ENCODE data around the gene GRIK1. TPM values are rescaled to one million over a fixed set of nuclear protein-coding genes. Genes with fewer than 3 reads are reported as not detected.

The GRIK1 gene
- total RNA-seq, 1 donor from 2014 or later: not detected

- peaks cover 21% of the 10 kb centered on the region for H3K4me1 Mint-ChIP-seq (ENCODE audit: unreplicated experiment)
- DNase-seq (ENCODE audit: low spot score): no peak
- TF ChIP-seq CTCF (IDR thresholded peaks at IDR 0.05; ENCODE audit: unreplicated experiment): no peak
- H3K27me3 Mint-ChIP-seq (ENCODE audit: unreplicated experiment): peaks cover 2% of the 10 kb centered on the region
- H3K9me3 Mint-ChIP-seq (ENCODE audit: unreplicated experiment): no peaks in the 10 kb centered on the region
- no peaks in the 10 kb centered on the region for H3K36me3 Mint-ChIP-seq (ENCODE audit: low read depth, unreplicated experiment)
- H3K27ac Mint-ChIP-seq (ENCODE audit: unreplicated experiment): no peak overlapping the region
- no peak overlapping the region for H3K4me3 Mint-ChIP-seq (ENCODE audit: unreplicated experiment)
Measured at GRCh38 chr21:29793712-29794111, 146.1 kb downstream of the GRIK1 start.

- TF ChIP-seq CTCF (IDR thresholded peaks at IDR 0.05; ENCODE audit: unreplicated experiment): no peak
- no peak overlapping the region for H3K4me3 Mint-ChIP-seq (ENCODE audit: unreplicated experiment)
- DNase-seq (ENCODE audit: low spot score): no peak
- no peaks in the 10 kb centered on the region for H3K9me3 Mint-ChIP-seq (ENCODE audit: unreplicated experiment)
- no peak overlapping the region for H3K27ac Mint-ChIP-seq (ENCODE audit: unreplicated experiment)
- H3K27me3 Mint-ChIP-seq (ENCODE audit: unreplicated experiment): peaks cover 1% of the 10 kb centered on the region
- H3K36me3 Mint-ChIP-seq (ENCODE audit: low read depth, unreplicated experiment): no peaks in the 10 kb centered on the region
- H3K4me1 Mint-ChIP-seq (ENCODE audit: unreplicated experiment): peaks cover 13% of the 10 kb centered on the region
Measured at GRCh38 chr21:29789393-29789792, 150.4 kb downstream of the GRIK1 start.

DNA sequence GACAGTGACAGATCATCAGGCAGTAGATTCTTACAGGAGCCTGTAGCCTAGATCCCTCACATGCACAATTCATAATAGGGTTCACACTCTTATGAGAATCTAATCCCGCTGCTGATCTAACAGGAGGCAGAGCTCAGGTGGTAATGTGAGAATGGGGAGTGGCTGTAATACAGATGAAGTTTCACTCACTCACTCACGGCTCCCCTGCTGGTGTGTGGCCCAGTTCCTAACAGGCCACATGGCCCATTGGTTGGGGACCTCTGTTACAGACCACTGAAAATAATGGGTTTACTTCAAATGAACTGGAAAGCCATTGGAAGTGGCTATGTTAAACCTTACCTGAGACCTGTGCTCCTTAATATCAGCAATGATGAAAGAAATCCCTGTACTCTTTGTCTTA lies 151.0 kb downstream of the GRIK1 start:
- no peak for TF ChIP-seq CTCF (IDR thresholded peaks at IDR 0.05; ENCODE audit: unreplicated experiment)
- H3K4me3 Mint-ChIP-seq (ENCODE audit: unreplicated experiment): no peak overlapping the region
- DNase-seq (ENCODE audit: low spot score): no peak
- peaks cover 13% of the 10 kb centered on the region for H3K4me1 Mint-ChIP-seq (ENCODE audit: unreplicated experiment)
- H3K27me3 Mint-ChIP-seq (ENCODE audit: unreplicated experiment): peaks cover 1% of the 10 kb centered on the region
- H3K9me3 Mint-ChIP-seq (ENCODE audit: unreplicated experiment): no peaks in the 10 kb centered on the region
- H3K27ac Mint-ChIP-seq (ENCODE audit: unreplicated experiment): no peak overlapping the region
- no peaks in the 10 kb centered on the region for H3K36me3 Mint-ChIP-seq (ENCODE audit: low read depth, unreplicated experiment)

DNA sequence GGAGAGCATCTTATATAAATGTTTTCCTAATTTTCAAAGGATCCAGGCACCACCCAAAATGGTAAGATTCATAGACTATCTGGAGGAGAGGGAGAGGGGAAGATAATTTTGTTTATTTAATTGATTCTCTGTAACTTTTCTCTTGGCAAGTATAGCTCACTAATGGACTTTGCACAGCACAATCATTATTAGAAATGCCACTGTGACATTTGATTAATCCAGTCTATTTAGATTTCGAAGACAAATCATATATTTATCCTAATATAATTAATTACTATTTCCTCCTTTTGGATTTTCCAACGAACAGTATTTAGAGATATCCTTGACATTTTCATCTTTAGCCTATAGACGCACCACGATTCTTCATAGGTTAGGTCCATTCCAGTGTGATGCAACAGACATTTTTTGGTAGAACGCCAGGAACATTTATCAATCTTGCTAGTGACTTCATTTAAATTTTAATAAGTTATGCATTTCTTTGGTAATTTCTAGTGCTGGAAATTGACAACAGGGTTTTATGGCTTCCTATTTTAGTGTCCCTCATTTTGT lies 152.4 kb downstream of the GRIK1 start:
- H3K27ac Mint-ChIP-seq (ENCODE audit: unreplicated experiment): no peak overlapping the region
- H3K9me3 Mint-ChIP-seq (ENCODE audit: unreplicated experiment): no peaks in the 10 kb centered on the region
- H3K4me1 Mint-ChIP-seq (ENCODE audit: unreplicated experiment): no peaks in the 10 kb centered on the region
- no peak for DNase-seq (ENCODE audit: low spot score)
- H3K4me3 Mint-ChIP-seq (ENCODE audit: unreplicated experiment): no peak overlapping the region
- TF ChIP-seq CTCF (IDR thresholded peaks at IDR 0.05; ENCODE audit: unreplicated experiment): no peak
- no peaks in the 10 kb centered on the region for H3K36me3 Mint-ChIP-seq (ENCODE audit: low read depth, unreplicated experiment)
- H3K27me3 Mint-ChIP-seq (ENCODE audit: unreplicated experiment): peaks cover 1% of the 10 kb centered on the region

- H3K9me3 Mint-ChIP-seq (ENCODE audit: unreplicated experiment): no peaks in the 10 kb centered on the region
- no peak for TF ChIP-seq CTCF (IDR thresholded peaks at IDR 0.05; ENCODE audit: unreplicated experiment)
- no peaks in the 10 kb centered on the region for H3K4me1 Mint-ChIP-seq (ENCODE audit: unreplicated experiment)
- H3K4me3 Mint-ChIP-seq (ENCODE audit: unreplicated experiment): no peak overlapping the region
- H3K36me3 Mint-ChIP-seq (ENCODE audit: low read depth, unreplicated experiment): no peaks in the 10 kb centered on the region
- peaks cover 1% of the 10 kb centered on the region for H3K27me3 Mint-ChIP-seq (ENCODE audit: unreplicated experiment)
- no peak for DNase-seq (ENCODE audit: low spot score)
- H3K27ac Mint-ChIP-seq (ENCODE audit: unreplicated experiment): no peak overlapping the region
Measured at GRCh38 chr21:29786496-29787360, 153.1 kb downstream of the GRIK1 start.
